Adrenal gland (tissue), 12 donors: Measurements from ENCODE around the gene AKAP13. TPM values are rescaled to one million over a fixed set of nuclear protein-coding genes. Genes with fewer than 3 reads are reported as not detected.

Source experiments
- DNase-seq, 7 donors: peaks; one replicate each; pipeline ENCODE4 v3.0.0-alpha.2; 2019 to 2020
- H3K27ac ChIP-seq, 5 donors: fragments of 200-600 bp; sonication (generic) in 4 of 5; 1 replicate in 3 of 5; 2 replicates in 2 of 5; pipeline versions ENCODE4 v1.5.1 to v1.8.0; 2016 to 2020; ENCODE audit warnings: mild to moderate bottlenecking in 1 of 5
- H3K27me3 ChIP-seq: fragments of 200-600 bp; 2 replicates; pipeline ENCODE4 v1.8.0; 2021
- H3K36me3 ChIP-seq, 2 donors: fragments of 200-600 bp; replicated peaks in 1 of 2; 1 replicate in 1 of 2; 2 replicates in 1 of 2; pipeline versions ENCODE4 v1.5.1 to v1.8.0; 2018 to 2022
- H3K4me1 ChIP-seq, 2 donors: fragments of 200-600 bp; replicated peaks in 1 of 2; 1 replicate in 1 of 2; 2 replicates in 1 of 2; pipeline versions ENCODE4 v1.5.1 to v1.8.0; 2018 to 2021
- H3K4me3 ChIP-seq, 4 donors: fragments of 200-600 bp; sonication (generic) in 3 of 4; one replicate each; pipeline ENCODE4 v1.5.1; 2016 to 2018
- H3K9me3 ChIP-seq, 3 donors: fragments of 200-600 bp; sonication (generic) in 1 of 3; replicated peaks in 1 of 3; 1 replicate in 2 of 3; 2 replicates in 1 of 3; pipeline versions ENCODE4 v1.5.1 to v1.8.0; 2016 to 2021
- CTCF ChIP-seq, 6 experiments: fragments of 450-650 bp in 4 of 6; fragments of 200-600 bp in 2 of 6; sonication (generic) in 1 of 6; IDR thresholded peaks; 1 replicate in 5 of 6; 2 replicates in 1 of 6; pipeline versions ENCODE4 v1.5.1 to v1.8.0; 2016 to 2021; ENCODE audit warnings: antibody characterized with exemption in 6 of 6, mild to moderate bottlenecking in 2 of 6, moderate library complexity in 1 of 6
- POLR2A ChIP-seq, 2 donors: fragments of 450-650 bp; IDR thresholded peaks; one replicate each; pipeline ENCODE4 v1.6.1; 2017; ENCODE audit warnings: antibody characterized with exemption in 2 of 2, mild to moderate bottlenecking in 2 of 2, moderate library complexity in 1 of 2
- WGBS, 4 donors: extraction: QIAGEN DNeasy Blood & Tissue Kit in 2 of 4; methylation state at CpG; one replicate each; pipeline versions ENCODE4 v1.1.5 to v1.1.7; 2013 to 2017; 5-methylcytosine and 5-hydroxymethylcytosine counted together
- intact Hi-C, 2 donors: fragments of 100-400 bp; cut with DNase I; formaldehyde crosslinking; loops; one replicate each; pipeline versions ENCODE4 v1.14.1 to v1.15.0; 2022 to 2023
- polyA plus RNA-seq, 3 donors: library from polyadenylated mRNA; stranded (reverse); fragments of 200-250 nt in 2 of 3; fragments of 350-450 nt in 1 of 3; fragmentation: Illumina TruSeq in 1 of 3; extraction: RNeasy Lipid Tissue Mini Kit (QIAGEN cat#74804) in 1 of 3; gene quantifications; one replicate each; pipeline ENCODE4 v1.2.3, GENCODE V29; 2013 to 2014
- total RNA-seq, 9 donors: library from RNA; depleted of rRNA in 4 of 9; stranded (reverse); fragments of >200 nt in 4 of 9; fragments of 120-200 nt in 1 of 9; fragmentation: NEBNext Ultra II Directional in 1 of 9; extraction: Animal tissue kit (Norgen Biotek cat#: 25700) in 1 of 9; gene quantifications; one replicate each; pipeline versions ENCODE4 v1.1.0 to v1.2.4, GENCODE V29; 2013 to 2023
- donor health status: healthy with polysubstance abuse.
- donor health status: Bipolar disorder and iron deficiency.
- donor health status: DM: yes; HTN: yes; CAD: no.
- donor health status: DM: no; HTN: no; CAD: no.
- donor health status: DM: no; HTN: no; CAD: no.
- donor health status: DM: yes; HTN: yes; CAD: no.

The AKAP13 gene
- total and polyA plus RNA-seq, 12 donors = 42.7 to 144 (median 89.2) TPM

GRCh38 chr15:85676342-85677098 is 296.1 kb downstream of the AKAP13 start:
- no peak for DNase-seq
- H3K27ac ChIP-seq = no peak overlapping the region
- TF ChIP-seq CTCF (IDR thresholded peaks at IDR 0.05) (no peak), POLR2A (IDR thresholded peaks at IDR 0.05) (no peak)
- H3K4me1 ChIP-seq = peaks cover 0 to 18% of the 10 kb centered on the region in 2 donors
- H3K27me3 ChIP-seq = no peaks in the 10 kb centered on the region
- peaks cover 0 to 26% of the 10 kb centered on the region in 2 donors for H3K36me3 ChIP-seq
- H3K4me3 ChIP-seq = no peak overlapping the region
- no peaks in the 10 kb centered on the region for H3K9me3 ChIP-seq
- 84 to 90% (median 89%) methylated on average over 9 of the region's 9 CpGs for WGBS, 4 donors
- intact Hi-C loops = no loop called here

GRCh38 chr15:85679231-85679630 is 298.8 kb downstream of the AKAP13 start:
- no peaks in the 10 kb centered on the region for H3K9me3 ChIP-seq
- intact Hi-C loops = no loop called here
- WGBS, 4 donors = 81 to 92% (median 91%) methylated on average over 4 of the region's 4 CpGs
- TF ChIP-seq POLR2A (IDR thresholded peaks at IDR 0.05) (no peak), CTCF (IDR thresholded peaks at IDR 0.05) (no peak)
- H3K27me3 ChIP-seq = no peaks in the 10 kb centered on the region
- H3K4me3 ChIP-seq = no peak overlapping the region
- no peak for DNase-seq
- H3K4me1 ChIP-seq = no peaks in the 10 kb centered on the region
- peaks cover 0 to 27% of the 10 kb centered on the region in 2 donors for H3K36me3 ChIP-seq
- H3K27ac ChIP-seq = no peak overlapping the region

- intact Hi-C loops = no loop called here
- Histone ChIP-seq H3K27ac (no peak overlapping the region), H3K4me3 (no peak overlapping the region), H3K9me3 (no peaks in the 10 kb centered on the region), H3K27me3 (no peaks in the 10 kb centered on the region), H3K36me3 (peaks cover 0 to 38% of the 10 kb centered on the region in 2 donors), H3K4me1 (no peaks in the 10 kb centered on the region)
- DNase-seq = no peak
- WGBS, 4 donors = 71 to 79% (median 76%) methylated on average over 4 of the region's 4 CpGs
- TF ChIP-seq CTCF (IDR thresholded peaks at IDR 0.05) (no peak), POLR2A (IDR thresholded peaks at IDR 0.05) (no peak)
Observed at GRCh38 chr15:85681386-85681785, 301.0 kb downstream of the AKAP13 start.

- WGBS, 4 donors = 62 to 72% (median 68%) methylated on average over 6 of the region's 6 CpGs
- peak in 2 of 7 donors; percentile 46 to 55 for DNase-seq
- no peaks in the 10 kb centered on the region for H3K27me3 ChIP-seq
- TF ChIP-seq CTCF (IDR thresholded peaks at IDR 0.05) (no peak), POLR2A (IDR thresholded peaks at IDR 0.05) (no peak)
- peaks cover 0 to 44% of the 10 kb centered on the region in 2 donors for H3K36me3 ChIP-seq
- H3K9me3 ChIP-seq = no peaks in the 10 kb centered on the region
- no peak overlapping the region for H3K4me3 ChIP-seq
- H3K4me1 ChIP-seq = peaks cover 6 to 11% of the 10 kb centered on the region in 2 donors
- H3K27ac ChIP-seq = peak overlapping the region in 1 of 5 donors; percentile 9
- intact Hi-C loops = no loop called here
Observed at GRCh38 chr15:85684174-85684710, 303.8 kb downstream of the AKAP13 start.
